SK-N-SH (cell line): ENCODE measurements around the gene KLHL17. TPM values are rescaled to one million over a fixed set of nuclear protein-coding genes. Genes with fewer than 3 reads are reported as not detected.

Experiments used
- CTCF ChIA-PET: fragments of 300-600, 350-600 bp; formaldehyde crosslinking; extraction: SDS; loops from one replicate; lab custom pipeline; 2021; lab: Yijun Ruan, JAX
- POLR2A ChIA-PET: fragments of 350-600 bp; sonication (Branson Sonifier 250); formaldehyde crosslinking; extraction: SDS; loops from one replicate; lab custom pipeline; 2020; ENCODE audit warnings: antibody characterized with exemption, inconsistent platforms; lab: Yijun Ruan, JAX
- DNase-seq: peaks from one replicate; pipeline ENCODE4 v3.0.0; 2012
- H2AFZ ChIP-seq: fragments of 200-600 bp; sonication (generic); 2 replicates; pipeline ENCODE4 v1.8.1; 2016; ENCODE audit warnings: antibody characterized with exemption, mild to moderate bottlenecking, low read depth
- H3F3A ChIP-seq: fragments of 200-600 bp; sonication (generic); replicated peaks from 2 replicates; pipeline ENCODE3; 2016; ENCODE audit warnings: antibody characterized with exemption, mild to moderate bottlenecking; ENCODE audit not compliant: insufficient read depth
- H3K27ac ChIP-seq, 2 experiments: fragments of 200-500 bp in 1 of 2; fragments of 200-600 bp in 1 of 2; sonication (Bioruptor generic) in 1 of 2; sonication (generic), shearing (Covaris generic) in 1 of 2; 2 replicates each; pipeline versions ENCODE4 v1.5.1 to v1.6.1; 2014 to 2016; ENCODE audit warnings: low read depth in 2 of 2, inconsistent platforms in 1 of 2, low read length in 1 of 2, mild to moderate bottlenecking in 1 of 2, mixed read lengths in 1 of 2
- H3K27me3 ChIP-seq: fragments of 200-600 bp; sonication (generic), shearing (Covaris generic); 2 replicates; pipeline ENCODE4 v1.6.1; 2016; ENCODE audit warnings: mixed run types; ENCODE audit not compliant: insufficient read depth
- H3K36me3 ChIP-seq, 2 experiments: fragments of 200-500 bp in 1 of 2; fragments of 200-600 bp in 1 of 2; sonication (Bioruptor generic) in 1 of 2; sonication (generic) in 1 of 2; replicated peaks in 1 of 2; 2 replicates each; pipeline versions ENCODE3 to v1.5.1; 2014 to 2016; ENCODE audit warnings: low read length in 1 of 2, mild to moderate bottlenecking in 1 of 2; ENCODE audit not compliant: insufficient read depth in 2 of 2, control insufficient read depth in 1 of 2
- H3K4me1 ChIP-seq, 2 experiments: fragments of 200-500 bp in 1 of 2; fragments of 200-600 bp in 1 of 2; sonication (Bioruptor generic) in 1 of 2; sonication (generic), shearing (Covaris generic) in 1 of 2; 2 replicates each; pipeline versions ENCODE4 v1.5.1 to v1.6.1; 2014 to 2016; ENCODE audit warnings: low read depth in 1 of 2, low read length in 1 of 2, mixed run types in 1 of 2; ENCODE audit not compliant: insufficient read depth in 2 of 2, control insufficient read depth in 1 of 2
- H3K4me2 ChIP-seq: fragments of 200-600 bp; sonication (generic), shearing (Covaris generic); 2 replicates; pipeline ENCODE4 v1.6.1; 2017; ENCODE audit warnings: mixed run types
- H3K4me3 ChIP-seq, 2 experiments: fragments of 200-500 bp in 1 of 2; fragments of 200-600 bp in 1 of 2; sonication (Bioruptor generic) in 1 of 2; sonication (generic), shearing (Covaris generic) in 1 of 2; 2 replicates each; pipeline versions ENCODE4 v1.5.1 to v1.8.1; 2014 to 2016; ENCODE audit warnings: low read depth in 2 of 2, inconsistent platforms in 1 of 2, low read length in 1 of 2, mild to moderate bottlenecking in 1 of 2, mixed read lengths in 1 of 2, moderate library complexity in 1 of 2
- H3K79me2 ChIP-seq: fragments of 200-600 bp; sonication (generic); 2 replicates; pipeline ENCODE4 v1.8.1; 2017; ENCODE audit warnings: mild to moderate bottlenecking; ENCODE audit not compliant: insufficient read depth
- H3K9ac ChIP-seq: fragments of 200-600 bp; sonication (generic); 2 replicates; pipeline ENCODE4 v1.6.1; 2017; ENCODE audit warnings: mixed run types
- H3K9me2 ChIP-seq: fragments of 200-600 bp; sonication (generic); 2 replicates; pipeline ENCODE4 v1.6.1; 2017; ENCODE audit warnings: mixed run types
- H3K9me3 ChIP-seq: fragments of 200-600 bp; sonication (generic); 2 replicates; pipeline ENCODE4 v1.6.1; 2017; ENCODE audit warnings: mixed run types, mild to moderate bottlenecking, moderate library complexity
- H4K20me1 ChIP-seq: fragments of 200-600 bp; sonication (generic); 2 replicates; pipeline ENCODE4 v1.6.1; 2017; ENCODE audit warnings: mild to moderate bottlenecking, mixed run types; ENCODE audit not compliant: insufficient read depth
- FOSL2 ChIP-seq: IDR thresholded peaks from 2 replicates; pipeline ENCODE4 v1.4.0; 2012; ENCODE audit warnings: low read depth, mild to moderate bottlenecking, moderate library complexity, borderline replicate concordance
- FOXM1 ChIP-seq: IDR thresholded peaks from 2 replicates; pipeline ENCODE4 v1.4.0; 2012; ENCODE audit warnings: low read depth, mild to moderate bottlenecking
- GABPA ChIP-seq: IDR thresholded peaks from 2 replicates; pipeline ENCODE4 v1.4.0; 2012; ENCODE audit warnings: low read depth, mild to moderate bottlenecking
- GATA2 ChIP-seq: sonication (generic); formaldehyde crosslinking; IDR thresholded peaks from 2 replicates; pipeline ENCODE4 v1.5.0; 2020; ENCODE audit warnings: mild to moderate bottlenecking, missing genetic modification reagents
- MAX ChIP-seq: IDR thresholded peaks from 2 replicates; pipeline ENCODE4 v1.4.0; 2012; ENCODE audit warnings: low read depth
- NFIC ChIP-seq: IDR thresholded peaks from 2 replicates; pipeline ENCODE4 v1.4.0; 2012; ENCODE audit warnings: borderline replicate concordance
- NRF1 ChIP-seq: IDR thresholded peaks from 2 replicates; pipeline ENCODE4 v1.6.1; 2012; ENCODE audit warnings: low read depth, mild to moderate bottlenecking, low read length
- POLR2AphosphoS5 ChIP-seq: IDR thresholded peaks from 2 replicates; pipeline ENCODE4 v1.6.1; 2012; ENCODE audit warnings: low read depth, low read length
- RAD21 ChIP-seq: IDR thresholded peaks from 2 replicates; pipeline ENCODE4 v1.6.1; 2012; ENCODE audit warnings: mild to moderate bottlenecking, low read length
- RCOR1 ChIP-seq: fragments of 150-350 bp; IDR thresholded peaks from 2 replicates; pipeline ENCODE4 v1.6.1; 2017; ENCODE audit warnings: antibody characterized with exemption, low read length
- RFX5 ChIP-seq: IDR thresholded peaks from 2 replicates; pipeline ENCODE4 v1.6.1; 2012; ENCODE audit warnings: mild to moderate bottlenecking, improper control_type of control experiment, low read length
- RXRA ChIP-seq: IDR thresholded peaks from 2 replicates; pipeline ENCODE4 v1.4.0; 2012; ENCODE audit warnings: low read depth, mild to moderate bottlenecking, borderline replicate concordance
- SIN3A ChIP-seq: IDR thresholded peaks from 2 replicates; pipeline ENCODE4 v1.6.1; 2012; ENCODE audit warnings: low read depth, mild to moderate bottlenecking, low read length, moderate library complexity, borderline replicate concordance
- SMC3 ChIP-seq: IDR thresholded peaks from 2 replicates; pipeline ENCODE4 v1.6.1; 2012; ENCODE audit warnings: low read depth, low read length, improper control_type of control experiment
- TCF12 ChIP-seq: IDR thresholded peaks from 2 replicates; pipeline ENCODE4 v1.4.0; 2012
- TEAD4 ChIP-seq: IDR thresholded peaks from 2 replicates; pipeline ENCODE4 v1.4.0; 2012; ENCODE audit warnings: mild to moderate bottlenecking, borderline replicate concordance; ENCODE audit not compliant: insufficient read depth
- USF2 ChIP-seq: fragments of 150-350 bp; IDR thresholded peaks from 2 replicates; pipeline ENCODE4 v1.6.1; 2017; ENCODE audit warnings: antibody characterized with exemption, low read length, low read depth, borderline replicate concordance
- YY1 ChIP-seq: IDR thresholded peaks from 2 replicates; pipeline ENCODE4 v1.4.0; 2012; ENCODE audit warnings: low read depth, mild to moderate bottlenecking
- WGBS: methylation state at CpG from one replicate; pipeline ENCODE4 v1.1.6; 2017; ENCODE audit warnings: low lambda C conversion rate; 5-methylcytosine and 5-hydroxymethylcytosine counted together
- polyA plus RNA-seq, 3 experiments: library from polyadenylated mRNA; depleted of rRNA; stranded (reverse); fragments of >200 nt; gene quantifications; 2 replicates each; pipeline ENCODE4 v1.2.3, GENCODE V29; 2012
- TF ChIP-seq, protein P1 (sequence below): IDR thresholded peaks from 2 replicates; pipeline ENCODE4 v1.6.1; 2012; ENCODE audit warnings: mild to moderate bottlenecking, low read depth, low read length, moderate library complexity
- TF ChIP-seq, protein P2 (sequence below): IDR thresholded peaks from 2 replicates; pipeline ENCODE4 v1.4.0; 2012; ENCODE audit warnings: low read depth, borderline replicate concordance
- TF ChIP-seq, protein P3 (sequence below): IDR thresholded peaks from 2 replicates; pipeline ENCODE4 v1.4.0; 2012; ENCODE audit warnings: low read depth, borderline replicate concordance

Gene KLHL17
- polyA plus RNA-seq, 1 of the 3 experiments (the other 2 are of a cell fraction): 27.3 TPM

- TF ChIP-seq FOSL2 (no peak), GATA2 (peak; percentile 90), SMC3 (no peak), MAX (no peak), RCOR1 (peak; percentile 83), NFIC (peak; percentile 15; the same call in 1 of the 2 replicates), TEAD4 (no peak), POLR2AphosphoS5 (no peak), YY1 (no peak), SIN3A (no peak), RAD21 (no peak; the same call in 1 of the 2 replicates), USF2 (no peak)
These were observed 44.0 kb upstream of the KLHL17 start (continued) for GRCh38 chr1:916173-917075.

DNA sequence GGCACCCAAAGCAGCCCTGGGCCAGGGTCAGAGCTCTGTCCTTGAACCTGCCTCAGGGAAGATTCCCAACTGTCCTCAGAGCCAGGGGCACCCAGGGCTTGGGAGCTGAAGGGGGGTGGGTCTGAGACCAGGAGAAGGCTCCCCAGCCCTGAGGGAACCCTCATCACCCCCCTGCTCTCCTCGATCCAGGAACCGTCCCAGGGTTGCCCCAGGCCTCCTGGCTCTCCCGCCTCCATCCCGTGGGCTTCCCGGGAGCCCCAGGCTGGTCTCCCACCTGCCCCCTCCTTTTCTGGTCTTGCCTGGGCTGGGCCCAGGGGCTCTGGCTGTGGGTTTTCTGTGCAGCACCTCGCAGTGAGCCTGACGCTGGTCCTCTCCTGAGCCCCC, 43.3 kb upstream of the KLHL17 start:
- ChIA-PET POLR2A (interaction anchor here (0.9 to 1.4 kb wide), 2 partner anchors 11 to 23 kb away, joined by 3 read pairs; no protein-coding TSS in a partner anchor), CTCF (interaction anchor here (0.9 to 5.2 kb wide), 5 partner anchors 9 to 59 kb away, joined by 3 to 61 read pairs (median 8); no protein-coding TSS in a partner anchor)
- H3K27me3 ChIP-seq: no peaks in the 10 kb centered on the region
- no peaks in the 10 kb centered on the region for H3K9me3 ChIP-seq
- no peak overlapping the region for H2AFZ ChIP-seq
- no peaks in the 10 kb centered on the region for H4K20me1 ChIP-seq
- peak overlapping the region in 1 of 2 experiments; percentile 74; a peak in 2 of 4 replicates for H3K27ac ChIP-seq
- H3F3A ChIP-seq: no peaks in the 10 kb centered on the region
- peaks cover 8 to 61% of the 10 kb centered on the region in 2 experiments; a peak in 2 of 4 replicates for H3K4me1 ChIP-seq
- no peaks in the 10 kb centered on the region for H3K9me2 ChIP-seq
- H3K79me2 ChIP-seq: no peaks in the 10 kb centered on the region
- 64% methylated on average over 2 of the region's 7 CpGs for WGBS
- H3K36me3 ChIP-seq: no peaks in the 10 kb centered on the region
- TF ChIP-seq MAX (no peak), RXRA (no peak), GABPA (no peak), POLR2AphosphoS5 (no peak), FOXM1 (no peak), TCF12 (no peak), RFX5 (no peak), NRF1 (no peak)
- TF ChIP-seq, protein P1, sequence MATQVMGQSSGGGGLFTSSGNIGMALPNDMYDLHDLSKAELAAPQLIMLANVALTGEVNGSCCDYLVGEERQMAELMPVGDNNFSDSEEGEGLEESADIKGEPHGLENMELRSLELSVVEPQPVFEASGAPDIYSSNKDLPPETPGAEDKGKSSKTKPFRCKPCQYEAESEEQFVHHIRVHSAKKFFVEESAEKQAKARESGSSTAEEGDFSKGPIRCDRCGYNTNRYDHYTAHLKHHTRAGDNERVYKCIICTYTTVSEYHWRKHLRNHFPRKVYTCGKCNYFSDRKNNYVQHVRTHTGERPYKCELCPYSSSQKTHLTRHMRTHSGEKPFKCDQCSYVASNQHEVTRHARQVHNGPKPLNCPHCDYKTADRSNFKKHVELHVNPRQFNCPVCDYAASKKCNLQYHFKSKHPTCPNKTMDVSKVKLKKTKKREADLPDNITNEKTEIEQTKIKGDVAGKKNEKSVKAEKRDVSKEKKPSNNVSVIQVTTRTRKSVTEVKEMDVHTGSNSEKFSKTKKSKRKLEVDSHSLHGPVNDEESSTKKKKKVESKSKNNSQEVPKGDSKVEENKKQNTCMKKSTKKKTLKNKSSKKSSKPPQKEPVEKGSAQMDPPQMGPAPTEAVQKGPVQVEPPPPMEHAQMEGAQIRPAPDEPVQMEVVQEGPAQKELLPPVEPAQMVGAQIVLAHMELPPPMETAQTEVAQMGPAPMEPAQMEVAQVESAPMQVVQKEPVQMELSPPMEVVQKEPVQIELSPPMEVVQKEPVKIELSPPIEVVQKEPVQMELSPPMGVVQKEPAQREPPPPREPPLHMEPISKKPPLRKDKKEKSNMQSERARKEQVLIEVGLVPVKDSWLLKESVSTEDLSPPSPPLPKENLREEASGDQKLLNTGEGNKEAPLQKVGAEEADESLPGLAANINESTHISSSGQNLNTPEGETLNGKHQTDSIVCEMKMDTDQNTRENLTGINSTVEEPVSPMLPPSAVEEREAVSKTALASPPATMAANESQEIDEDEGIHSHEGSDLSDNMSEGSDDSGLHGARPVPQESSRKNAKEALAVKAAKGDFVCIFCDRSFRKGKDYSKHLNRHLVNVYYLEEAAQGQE: no peak
- TF ChIP-seq, protein P2, sequence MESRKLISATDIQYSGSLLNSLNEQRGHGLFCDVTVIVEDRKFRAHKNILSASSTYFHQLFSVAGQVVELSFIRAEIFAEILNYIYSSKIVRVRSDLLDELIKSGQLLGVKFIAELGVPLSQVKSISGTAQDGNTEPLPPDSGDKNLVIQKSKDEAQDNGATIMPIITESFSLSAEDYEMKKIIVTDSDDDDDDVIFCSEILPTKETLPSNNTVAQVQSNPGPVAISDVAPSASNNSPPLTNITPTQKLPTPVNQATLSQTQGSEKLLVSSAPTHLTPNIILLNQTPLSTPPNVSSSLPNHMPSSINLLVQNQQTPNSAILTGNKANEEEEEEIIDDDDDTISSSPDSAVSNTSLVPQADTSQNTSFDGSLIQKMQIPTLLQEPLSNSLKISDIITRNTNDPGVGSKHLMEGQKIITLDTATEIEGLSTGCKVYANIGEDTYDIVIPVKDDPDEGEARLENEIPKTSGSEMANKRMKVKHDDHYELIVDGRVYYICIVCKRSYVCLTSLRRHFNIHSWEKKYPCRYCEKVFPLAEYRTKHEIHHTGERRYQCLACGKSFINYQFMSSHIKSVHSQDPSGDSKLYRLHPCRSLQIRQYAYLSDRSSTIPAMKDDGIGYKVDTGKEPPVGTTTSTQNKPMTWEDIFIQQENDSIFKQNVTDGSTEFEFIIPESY: no peak
- TF ChIP-seq, protein P3, sequence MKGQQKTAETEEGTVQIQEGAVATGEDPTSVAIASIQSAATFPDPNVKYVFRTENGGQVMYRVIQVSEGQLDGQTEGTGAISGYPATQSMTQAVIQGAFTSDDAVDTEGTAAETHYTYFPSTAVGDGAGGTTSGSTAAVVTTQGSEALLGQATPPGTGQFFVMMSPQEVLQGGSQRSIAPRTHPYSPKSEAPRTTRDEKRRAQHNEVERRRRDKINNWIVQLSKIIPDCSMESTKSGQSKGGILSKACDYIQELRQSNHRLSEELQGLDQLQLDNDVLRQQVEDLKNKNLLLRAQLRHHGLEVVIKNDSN: no peak
- H3K9ac ChIP-seq: no peak overlapping the region
- H3K4me2 ChIP-seq: no peak overlapping the region
- DNase-seq: peak; percentile 70
- no peak overlapping the region for H3K4me3 ChIP-seq
